ENCODE data around the gene TSPY9.
"Not testable (repeated sequence)": the region's sequence is repeated elsewhere in the genome, so short reads cannot be mapped to it uniquely, and the experiment has no call there.

The TSPY9 gene

GRCh38 chrY:9486967-9487366 lies at the start of gene TSPY9:
Gene TSPY9, plus strand, starts transcription at chrY:9487267. Its CDS starts 46 bp downstream, at chrY:9487313.
- DNase-seq, result not testable (repeated sequence)

GRCh38 chrY:9466655-9467054 lies 20.4 kb upstream of the TSPY9 start, which contains the start of gene TSPY1:
Gene TSPY1, plus strand, starts transcription at chrY:9466955. Its CDS starts 46 bp downstream, at chrY:9467001.
- DNase-seq, result not testable (repeated sequence)

- DNase-seq, result not testable (repeated sequence)
Measured at GRCh38 chrY:9504396-9504795, 17.3 kb downstream of the TSPY9 start.

GRCh38 chrY:9516287-9516686 lies 29.2 kb downstream of the TSPY9 start:
- not testable (repeated sequence) for DNase-seq

GRCh38 chrY:9527580-9527979 lies 40.5 kb downstream of the TSPY9 start, which contains the start of gene TSPY10:
Gene TSPY10, plus strand, starts transcription at chrY:9527880. Its CDS starts 46 bp downstream, at chrY:9527926.
- DNase-seq, result not testable (repeated sequence)

Measured in cerebellar nuclear complex (tissue), 1 donor.